ENCODE measurements around the gene ACTN1. TPM values are rescaled to one million over a fixed set of nuclear protein-coding genes. Genes with fewer than 3 reads are reported as not detected.

The ACTN1 gene
- total RNA-seq, 1 experiment from 2014 or later, result 212 TPM

GRCh38 chr14:68951800-68952530 is 27.1 kb downstream of the ACTN1 start:
- Histone ChIP-seq H3K4me3 (ENCODE audit: low read depth in 2 of 2, low read length in 2 of 2) (no peak overlapping the region; a peak in 1 of 4 replicates), H3K27ac (ENCODE audit: low read length) (peak overlapping the region; percentile 97), H3K27me3 (ENCODE audit: control insufficient read depth, insufficient read depth, low read length) (no peaks in the 10 kb centered on the region), H3K9me3 (ENCODE audit: control insufficient read depth, insufficient read depth, low read depth, low read length) (no peaks in the 10 kb centered on the region), H3K36me3 (ENCODE audit: control insufficient read depth, insufficient read depth, low read length) (no peaks in the 10 kb centered on the region), H3K4me1 (ENCODE audit: control insufficient read depth, insufficient read depth, low read length) (peaks cover 83% of the 10 kb centered on the region)
- intact Hi-C loops (cut with micrococcal nuclease; ENCODE audit: unreplicated experiment), result no loop called here
- ChIA-PET POLR2A (interaction anchor here (0.5 to 0.6 kb wide), 2 partner anchors 22 to 935 kb away, joined by 3 to 7 read pairs; no protein-coding TSS in a partner anchor), CTCF (interaction anchor here (0.7 kb wide), 1 partner anchor 310 kb away, joined by 3 read pairs; no protein-coding TSS in a partner anchor)
- no TSS peak for BruUV-seq (replicated peaks)
- ATAC-seq (no peak; the same call in 1 of the 2 replicates), DNase-seq (ENCODE audit: low read depth, low spot score) (no peak)
- in situ Hi-C loops (cut with HindIII; ENCODE audit: low pct_unique_long_range_greater_than_20kb, low sequenced_read_pairs), result no loop called here
- no peak for TF ChIP-seq REST (IDR thresholded peaks at IDR 0.05; ENCODE audit: insufficient read depth in 1 of 2, low read depth in 2 of 2, low read length in 1 of 2)
- TF ChIP-seq CTCF (IDR thresholded peaks at IDR 0.05), result no peak
- no peak for TF ChIP-seq TCF7L2 (IDR thresholded peaks at IDR 0.05; ENCODE audit: low read depth, low read length)
- no peak for TF ChIP-seq SIN3A (IDR thresholded peaks at IDR 0.05; ENCODE audit: borderline replicate concordance, insufficient read depth, low read depth, low read length)
- TF ChIP-seq POLR2AphosphoS5 (IDR thresholded peaks at IDR 0.05; ENCODE audit: low read depth, low read length), result no peak

GRCh38 chr14:68951035-68951797 is 27.9 kb downstream of the ACTN1 start:
- intact Hi-C loops (cut with micrococcal nuclease; ENCODE audit: unreplicated experiment), result no loop called here
- peak overlapping the region; percentile 97 for H3K27ac ChIP-seq (ENCODE audit: low read length)
- no peaks in the 10 kb centered on the region for H3K9me3 ChIP-seq (ENCODE audit: control insufficient read depth, insufficient read depth, low read depth, low read length)
- H3K4me3 ChIP-seq (ENCODE audit: low read depth in 2 of 2, low read length in 2 of 2), result no peak overlapping the region
- POLR2A ChIA-PET, result interaction anchor here (0.5 to 0.6 kb wide), 2 partner anchors 153 to 934 kb away, joined by 3 to 7 read pairs; no protein-coding TSS in a partner anchor
- H3K36me3 ChIP-seq (ENCODE audit: control insufficient read depth, insufficient read depth, low read length), result no peaks in the 10 kb centered on the region
- BruUV-seq (replicated peaks), result TSS peak; percentile 98
- H3K27me3 ChIP-seq (ENCODE audit: control insufficient read depth, insufficient read depth, low read length), result no peaks in the 10 kb centered on the region
- DNase-seq (ENCODE audit: low read depth, low spot score) (peak; percentile 78), ATAC-seq (peak; percentile 89)
- TF ChIP-seq POLR2AphosphoS5 (IDR thresholded peaks at IDR 0.05; ENCODE audit: low read depth, low read length) (peak; percentile 49; the same call in 1 of the 2 replicates), SIN3A (IDR thresholded peaks at IDR 0.05; ENCODE audit: borderline replicate concordance, insufficient read depth, low read depth, low read length) (no peak), TCF7L2 (IDR thresholded peaks at IDR 0.05; ENCODE audit: low read depth, low read length) (no peak)
- CTCF ChIA-PET, result interaction anchor here (0.7 kb wide), 1 partner anchor 87 kb away, joined by 12 read pairs; no protein-coding TSS in a partner anchor
- peaks cover 87% of the 10 kb centered on the region for H3K4me1 ChIP-seq (ENCODE audit: control insufficient read depth, insufficient read depth, low read length)
- in situ Hi-C loops (cut with HindIII; ENCODE audit: low pct_unique_long_range_greater_than_20kb, low sequenced_read_pairs), result no loop called here
